Progenitor cell of endocrine pancreas (in vitro differentiated cells): ENCODE data around the gene FXR2. TPM values are rescaled to one million over a fixed set of nuclear protein-coding genes. Genes with fewer than 3 reads are reported as not detected.

Experiments used
- DNase-seq: peaks from one replicate; pipeline ENCODE4 v3.0.0; 2021; ENCODE audit warnings: low spot score; ENCODE audit not compliant: unreplicated experiment
- H3K27ac Mint-ChIP-seq: 2 replicates; pipeline ENCODE4 v1.8.0; 2021; ENCODE audit warnings: mild to moderate bottlenecking, moderate library complexity, mixed read lengths
- H3K27me3 Mint-ChIP-seq: 2 replicates; pipeline ENCODE4 v1.8.0; 2021; ENCODE audit warnings: mixed read lengths
- H3K36me3 Mint-ChIP-seq: 2 replicates; pipeline ENCODE4 v1.8.0; 2022; ENCODE audit warnings: mixed read lengths; ENCODE audit not compliant: insufficient read depth
- H3K4me1 Mint-ChIP-seq: 2 replicates; pipeline ENCODE4 v1.8.0; 2021; ENCODE audit warnings: low read depth, mixed read lengths
- H3K4me3 Mint-ChIP-seq: 2 replicates; pipeline ENCODE4 v1.8.0; 2021; ENCODE audit warnings: low read depth, mild to moderate bottlenecking, moderate library complexity, mixed read lengths
- H3K9me3 Mint-ChIP-seq: 2 replicates; pipeline ENCODE4 v1.8.0; 2021; ENCODE audit warnings: low read depth, mixed read lengths
- CTCF ChIP-seq: fragments of 200-600 bp; sonication (generic); IDR thresholded peaks from one replicate; pipeline ENCODE4 v1.5.0; 2021; ENCODE audit warnings: antibody characterized with exemption, mild to moderate bottlenecking; ENCODE audit not compliant: unreplicated experiment
- long read RNA-seq: library from polyadenylated mRNA; unstranded; transcript quantifications from one replicate; pipeline ENCODE4 v2.0.0, GENCODE V29; 2020
- total RNA-seq: library from RNA; stranded (reverse); gene quantifications from 2 replicates; pipeline ENCODE4 v1.2.1, GENCODE V29; 2021

Gene FXR2
- 53.6 and 61.4 TPM in 2 replicates for total RNA-seq
- long read RNA-seq: 0 reads

- no peaks in the 10 kb centered on the region for H3K27me3 Mint-ChIP-seq
- H3K27ac Mint-ChIP-seq: peak within 1 kb of the TSS; percentile 97
- no peaks in the 10 kb centered on the region for H3K9me3 Mint-ChIP-seq
- peak; percentile 61 for TF ChIP-seq CTCF
- peaks cover 1% of the 10 kb centered on the region for H3K36me3 Mint-ChIP-seq
- DNase-seq: peak; percentile 100
- H3K4me1 Mint-ChIP-seq: peaks cover 25% of the 10 kb centered on the region
- peak within 1 kb of the TSS; percentile 87 for H3K4me3 Mint-ChIP-seq
These were observed at the start of gene FXR2 for GRCh38 chr17:7614425-7615264. FXR2 (minus strand) TSS chr17:7614897; CDS start chr17:7614532, 365 bp downstream.

- Mint-ChIP-seq H3K36me3 (no peaks in the 10 kb centered on the region), H3K27ac (peak overlapping the region; percentile 78), H3K27me3 (peaks cover 36% of the 10 kb centered on the region), H3K9me3 (no peaks in the 10 kb centered on the region), H3K4me1 (peaks cover 6% of the 10 kb centered on the region), H3K4me3 (no peak overlapping the region)
- TF ChIP-seq CTCF: no peak
- DNase-seq: no peak
These were observed 42.4 kb upstream of the FXR2 start for GRCh38 chr17:7656958-7657609.

- H3K4me3 Mint-ChIP-seq: no peak overlapping the region
- peaks cover 11% of the 10 kb centered on the region for H3K4me1 Mint-ChIP-seq
These were observed 40.8 kb upstream of the FXR2 start for GRCh38 chr17:7655541-7655840.

GRCh38 chr17:7654832-7655540, 40.3 kb upstream of the FXR2 start:
- no peaks in the 10 kb centered on the region for H3K9me3 Mint-ChIP-seq
- TF ChIP-seq CTCF: no peak
- H3K4me1 Mint-ChIP-seq: peaks cover 15% of the 10 kb centered on the region
- H3K27me3 Mint-ChIP-seq: peaks cover 52% of the 10 kb centered on the region
- H3K4me3 Mint-ChIP-seq: no peak overlapping the region
- DNase-seq: no peak
- H3K36me3 Mint-ChIP-seq: no peaks in the 10 kb centered on the region
- H3K27ac Mint-ChIP-seq: no peak overlapping the region

More at GRCh38 chr17:7655541-7655840, 40.8 kb upstream of the FXR2 start:
- Mint-ChIP-seq H3K27ac (no peak overlapping the region), H3K36me3 (no peaks in the 10 kb centered on the region), H3K27me3 (peaks cover 47% of the 10 kb centered on the region), H3K9me3 (no peaks in the 10 kb centered on the region)
- TF ChIP-seq CTCF: no peak
- no peak for DNase-seq
